Left ventricle myocardium superior (tissue), 1 donor: ENCODE measurements around the gene MAP2K5. TPM values are rescaled to one million over a fixed set of nuclear protein-coding genes. Genes with fewer than 3 reads are reported as not detected.
A peak's percentile ranks its signal among the peaks of the same experiment; 100 is the strongest.

Experiments
- ATAC-seq: fragments of 200-7000 bp; cut with Tn5 transposase; one replicate; pipeline ENCODE4 v1.9.1; 2020; ENCODE audit warnings: mild to moderate bottlenecking, moderate library complexity
- DNase-seq: peaks from one replicate; pipeline ENCODE4 v3.0.0-alpha.2; 2020
- intact Hi-C: fragments of 100-400 bp; cut with micrococcal nuclease; formaldehyde crosslinking; loops from one replicate; pipeline ENCODE4 v1.11.0; 2022
- total RNA-seq: library from RNA; stranded (reverse); fragmentation: NEBNext Ultra II Directional; extraction: Animal tissue kit (Norgen Biotek cat#: 25700); gene quantifications from one replicate; pipeline ENCODE4 v1.2.1, GENCODE V29; 2021
- donor health status: DM: no; HTN: yes; CAD: no; lungs with severe emphysema.

The MAP2K5 gene
- total RNA-seq, 1 donor from 2014 or later, result 22.0 TPM

DNA sequence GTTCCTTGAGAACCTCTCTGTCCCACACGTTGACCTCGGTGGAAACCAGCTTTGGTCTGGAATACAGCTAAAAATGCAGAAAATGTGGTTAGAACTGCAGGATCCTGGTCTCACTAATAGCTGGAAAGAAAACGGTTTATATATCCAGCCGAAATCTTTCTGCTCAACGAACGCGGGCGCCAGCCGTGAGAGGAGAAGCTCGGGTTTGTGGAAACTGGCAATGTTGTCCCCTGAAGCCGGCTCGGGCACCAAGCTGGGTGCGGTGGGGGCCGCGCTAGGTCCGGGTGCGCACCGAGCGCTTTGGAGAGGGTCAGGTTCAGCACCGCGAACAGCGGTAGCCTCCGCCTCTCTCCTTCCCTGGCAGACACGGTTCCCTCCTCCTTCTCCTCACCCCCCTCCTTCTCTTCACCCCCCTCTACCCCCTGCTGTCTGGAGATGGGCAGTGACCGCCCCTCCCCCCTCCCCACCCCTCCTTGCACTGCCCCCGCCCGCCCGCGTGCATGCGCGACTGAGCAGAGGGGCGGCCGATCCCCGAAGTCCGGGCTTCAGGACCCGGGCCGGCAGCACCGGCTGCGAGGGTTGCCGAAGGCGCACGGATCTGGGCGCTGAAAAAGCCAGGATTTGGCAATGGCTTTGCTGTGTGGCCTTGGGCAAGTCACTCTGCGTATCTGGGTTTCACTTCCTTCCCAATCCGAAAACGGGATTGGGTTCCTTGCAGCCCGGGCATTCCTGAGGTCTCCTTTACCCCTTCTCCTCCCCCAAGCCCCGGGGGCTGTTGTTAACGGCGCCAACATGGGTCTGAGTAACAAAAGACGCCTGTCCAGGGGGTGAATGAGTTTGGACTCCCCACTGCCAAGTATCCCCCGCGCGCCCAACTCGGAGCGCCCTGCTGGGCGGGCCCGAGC lies 282.7 kb downstream of the MAP2K5 start, which contains the start of gene SKOR1:
TSS of gene SKOR1 (plus strand) at position 534 of the 905 bp plus-strand sequence. CDS start at position 628, 94 bp downstream.
- ATAC-seq, result peak; percentile 31
- no peak for DNase-seq
- intact Hi-C loops, result no loop called here

DNA sequence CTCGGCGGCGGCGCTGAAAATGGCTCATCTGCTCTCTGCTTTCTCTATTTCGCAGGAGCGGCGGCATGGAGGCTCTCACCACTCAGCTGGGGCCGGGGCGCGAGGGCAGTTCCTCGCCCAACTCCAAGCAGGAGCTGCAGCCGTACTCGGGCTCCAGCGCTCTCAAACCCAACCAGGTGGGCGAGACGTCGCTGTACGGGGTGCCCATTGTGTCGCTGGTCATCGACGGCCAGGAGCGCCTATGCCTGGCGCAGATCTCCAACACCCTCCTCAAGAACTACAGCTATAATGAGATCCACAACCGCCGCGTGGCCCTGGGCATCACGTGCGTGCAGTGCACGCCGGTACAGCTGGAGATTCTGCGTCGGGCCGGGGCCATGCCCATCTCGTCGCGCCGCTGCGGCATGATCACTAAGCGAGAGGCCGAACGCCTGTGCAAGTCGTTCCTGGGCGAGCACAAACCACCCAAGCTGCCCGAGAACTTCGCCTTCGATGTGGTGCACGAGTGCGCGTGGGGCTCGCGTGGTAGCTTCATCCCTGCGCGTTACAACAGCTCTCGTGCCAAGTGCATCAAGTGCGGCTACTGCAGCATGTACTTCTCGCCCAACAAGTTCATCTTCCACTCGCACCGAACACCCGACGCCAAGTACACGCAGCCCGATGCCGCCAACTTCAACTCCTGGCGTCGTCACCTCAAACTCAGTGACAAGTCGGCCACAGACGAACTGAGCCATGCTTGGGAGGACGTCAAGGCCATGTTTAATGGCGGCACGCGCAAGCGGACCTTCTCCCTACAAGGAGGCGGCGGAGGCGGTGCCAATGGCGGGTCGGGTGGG lies 283.6 kb downstream of the MAP2K5 start:
- intact Hi-C loops, result no loop called here
- no peak for ATAC-seq

DNA sequence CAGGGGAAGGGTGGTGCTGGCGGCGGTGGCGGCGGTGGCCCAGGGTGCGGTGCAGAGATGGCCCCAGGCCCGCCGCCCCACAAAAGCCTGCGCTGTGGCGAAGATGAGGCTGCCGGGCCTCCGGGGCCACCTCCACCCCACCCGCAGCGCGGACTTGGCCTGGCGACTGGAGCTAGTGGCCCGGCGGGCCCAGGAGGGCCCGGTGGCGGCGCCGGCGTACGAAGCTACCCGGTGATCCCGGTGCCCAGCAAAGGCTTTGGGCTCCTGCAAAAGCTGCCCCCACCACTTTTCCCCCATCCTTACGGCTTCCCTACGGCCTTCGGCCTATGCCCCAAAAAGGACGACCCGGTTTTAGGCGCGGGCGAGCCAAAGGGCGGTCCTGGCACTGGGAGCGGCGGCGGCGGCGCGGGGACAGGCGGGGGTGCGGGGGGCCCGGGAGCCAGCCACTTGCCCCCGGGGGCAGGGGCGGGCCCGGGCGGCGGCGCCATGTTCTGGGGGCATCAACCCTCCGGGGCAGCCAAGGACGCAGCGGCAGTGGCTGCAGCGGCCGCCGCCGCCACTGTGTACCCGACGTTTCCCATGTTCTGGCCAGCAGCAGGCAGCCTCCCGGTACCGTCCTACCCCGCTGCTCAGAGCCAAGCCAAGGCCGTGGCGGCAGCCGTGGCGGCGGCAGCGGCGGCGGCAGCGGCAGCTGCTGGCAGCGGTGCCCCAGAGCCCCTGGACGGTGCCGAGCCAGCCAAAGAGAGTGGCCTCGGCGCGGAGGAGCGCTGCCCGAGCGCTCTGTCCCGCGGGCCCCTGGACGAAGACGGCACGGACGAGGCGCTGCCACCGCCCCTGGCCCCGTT lies 284.4 kb downstream of the MAP2K5 start:
- no peak for DNase-seq
- no peak for ATAC-seq
- intact Hi-C loops, result no loop called here

More for the DNA sequence above, 283.6 kb downstream of the MAP2K5 start:
- no peak for DNase-seq

DNA sequence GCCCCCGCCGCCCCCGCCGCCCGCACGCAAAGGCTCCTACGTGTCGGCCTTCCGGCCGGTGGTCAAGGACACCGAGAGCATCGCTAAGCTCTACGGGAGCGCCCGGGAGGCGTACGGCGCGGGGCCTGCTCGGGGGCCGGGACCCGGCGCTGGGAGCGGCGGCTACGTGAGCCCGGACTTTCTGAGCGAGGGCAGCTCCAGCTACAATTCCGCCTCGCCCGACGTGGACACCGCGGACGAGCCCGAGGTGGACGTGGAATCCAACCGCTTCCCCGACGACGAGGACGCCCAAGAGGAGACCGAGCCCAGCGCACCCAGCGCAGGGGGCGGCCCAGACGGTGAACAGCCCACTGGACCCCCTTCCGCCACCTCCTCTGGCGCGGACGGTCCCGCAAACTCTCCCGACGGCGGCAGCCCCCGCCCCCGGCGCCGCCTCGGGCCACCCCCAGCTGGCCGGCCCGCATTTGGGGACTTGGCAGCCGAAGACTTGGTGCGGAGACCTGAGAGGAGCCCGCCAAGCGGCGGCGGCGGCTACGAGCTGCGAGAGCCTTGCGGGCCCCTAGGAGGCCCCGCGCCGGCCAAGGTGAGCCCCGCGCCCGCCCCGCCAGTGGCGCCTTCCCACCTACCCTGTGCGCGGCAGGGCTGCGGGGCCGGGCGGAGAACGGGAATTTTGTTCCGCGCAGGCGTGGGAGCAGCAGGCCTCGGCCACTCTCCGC lies 285.2 kb downstream of the MAP2K5 start:
- intact Hi-C loops, result no loop called here
- ATAC-seq (no peak), DNase-seq (no peak)

DNA sequence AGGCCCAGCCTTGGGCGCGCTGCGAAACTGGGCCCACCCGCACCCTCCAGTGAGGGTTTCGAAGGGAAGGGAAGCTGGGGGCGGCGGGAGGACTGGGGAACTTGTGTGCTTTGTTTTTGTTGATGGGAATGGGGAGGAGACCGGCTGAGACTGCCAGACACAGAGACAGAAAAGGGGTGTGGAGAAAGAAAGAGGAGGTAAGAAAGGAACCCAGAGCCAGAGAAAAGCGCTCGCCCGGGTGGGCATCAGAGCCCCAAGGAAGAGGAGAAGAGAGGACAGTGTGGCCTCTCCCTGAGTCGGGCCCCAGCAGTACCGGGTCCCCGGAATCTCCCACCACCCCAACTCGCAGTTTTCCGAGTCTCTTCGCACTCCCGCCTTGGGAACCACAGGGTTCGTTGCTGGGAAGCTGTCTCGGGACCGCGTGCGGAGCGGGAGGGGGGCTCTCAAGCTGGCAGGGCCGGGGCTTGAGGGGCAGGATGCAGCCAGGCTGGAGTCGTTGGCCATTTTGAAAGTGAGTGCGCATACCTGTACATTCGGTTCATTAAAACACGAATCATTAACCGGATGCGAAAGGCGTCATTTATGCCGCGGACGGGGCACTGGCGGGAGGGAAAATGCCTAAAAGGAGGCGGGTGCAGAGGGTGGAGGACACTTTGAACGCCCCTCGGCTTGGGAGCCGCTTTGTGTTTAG lies 285.9 kb downstream of the MAP2K5 start:
- DNase-seq (no peak), ATAC-seq (no peak)
- intact Hi-C loops, result no loop called here

DNA sequence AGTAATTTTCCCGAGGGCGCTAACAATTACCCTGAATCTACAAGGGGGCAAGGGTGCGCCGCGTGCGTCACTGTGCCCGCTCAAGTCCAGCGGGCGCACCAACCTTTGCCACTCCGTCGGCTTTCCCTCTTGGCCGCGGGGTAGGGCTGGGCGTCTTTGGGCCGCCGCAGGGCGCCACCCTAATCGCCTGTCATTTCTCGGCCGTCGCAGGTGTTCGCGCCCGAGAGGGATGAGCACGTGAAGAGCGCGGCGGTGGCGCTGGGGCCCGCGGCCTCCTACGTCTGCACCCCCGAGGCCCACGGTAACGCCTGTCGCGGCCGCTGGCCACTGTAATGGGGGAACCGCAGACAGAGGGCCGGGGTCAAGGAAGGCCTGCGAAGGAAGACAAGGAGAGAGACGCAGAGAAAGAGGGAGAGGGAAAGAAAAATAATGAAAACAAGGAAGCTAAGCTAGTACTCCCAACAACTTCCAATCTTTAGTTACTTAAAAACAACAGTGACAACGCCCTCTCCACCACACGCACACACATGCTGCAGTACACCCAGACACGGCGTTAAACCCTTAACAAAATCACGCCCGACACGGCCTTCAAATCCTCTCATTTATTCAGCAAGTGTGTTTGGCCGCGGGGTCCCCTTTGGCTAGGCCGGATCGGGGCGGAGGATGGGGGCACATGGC lies 286.6 kb downstream of the MAP2K5 start:
- intact Hi-C loops, result no loop called here

DNA sequence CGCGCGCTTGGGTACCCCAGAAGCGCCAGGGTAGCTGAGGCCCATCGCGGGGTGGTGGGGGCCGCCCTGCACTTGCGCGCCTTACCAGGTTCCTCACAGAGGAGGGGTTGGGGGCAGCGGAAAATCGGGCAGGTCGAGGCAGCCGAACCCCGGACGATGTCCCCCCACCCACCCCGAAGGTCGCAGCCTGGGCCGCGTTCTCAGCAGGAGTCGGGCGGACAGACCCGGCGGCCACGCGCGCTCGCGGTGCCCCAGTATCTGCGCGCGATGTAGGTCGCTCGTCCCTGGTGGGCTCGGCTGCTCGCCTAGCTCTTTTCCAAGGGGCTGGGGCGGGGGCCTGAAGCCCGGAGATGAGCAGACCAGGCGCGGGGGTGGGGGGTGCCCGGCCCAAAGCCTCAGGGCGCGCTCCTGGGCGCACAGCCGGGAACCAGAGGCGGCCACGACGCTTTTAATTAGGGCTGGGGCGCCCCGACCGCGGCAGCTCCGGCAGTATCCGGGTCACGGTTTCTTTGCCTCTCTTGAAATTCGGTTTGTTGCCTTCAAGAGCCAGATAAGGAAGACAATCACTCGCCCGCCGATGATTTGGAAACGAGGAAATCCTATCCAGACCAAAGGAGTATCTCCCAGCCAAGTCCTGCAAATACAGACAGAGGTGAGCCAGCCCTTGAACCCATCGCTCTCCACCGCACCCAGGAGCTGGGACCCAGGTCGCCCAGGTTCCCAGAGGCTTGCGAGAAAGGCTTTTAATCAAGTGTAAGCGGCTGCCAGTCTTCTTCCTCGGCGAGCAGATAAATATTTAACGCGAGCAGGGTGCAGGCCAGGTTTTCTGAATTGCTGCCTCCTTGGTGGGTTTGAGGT lies 287.4 kb downstream of the MAP2K5 start:
- intact Hi-C loops, result loop anchor here (10.0 kb wide), 1 partner anchor 375 kb away; no protein-coding TSS in a partner anchor
- DNase-seq, result no peak
- ATAC-seq, result no peak

More for the DNA sequence above, 286.6 kb downstream of the MAP2K5 start:
- ATAC-seq (no peak), DNase-seq (no peak)

DNA sequence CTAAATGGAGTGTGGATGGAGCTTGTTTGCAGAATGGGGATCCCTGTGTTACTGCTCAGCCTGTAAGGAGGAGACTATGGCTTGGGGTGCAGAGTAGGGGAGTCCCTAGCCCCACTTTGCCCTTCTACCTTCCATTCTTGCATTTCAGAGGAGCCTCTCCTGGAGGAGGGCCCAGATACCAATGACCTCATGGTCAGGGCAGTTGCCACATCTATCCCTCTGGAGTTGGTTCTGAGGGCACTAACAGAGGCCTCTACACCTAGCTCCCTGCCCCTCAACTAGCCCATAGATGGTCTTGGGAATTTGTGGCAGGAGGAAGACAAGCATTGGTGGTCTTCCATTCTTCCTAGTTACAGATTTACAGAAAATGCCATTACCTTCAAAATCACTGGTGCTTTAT lies 288.9 kb downstream of the MAP2K5 start:
- no peak for DNase-seq
- intact Hi-C loops, result loop anchor here (10.0 kb wide), 1 partner anchor 377 kb away; no protein-coding TSS in a partner anchor
- ATAC-seq, result no peak

DNA sequence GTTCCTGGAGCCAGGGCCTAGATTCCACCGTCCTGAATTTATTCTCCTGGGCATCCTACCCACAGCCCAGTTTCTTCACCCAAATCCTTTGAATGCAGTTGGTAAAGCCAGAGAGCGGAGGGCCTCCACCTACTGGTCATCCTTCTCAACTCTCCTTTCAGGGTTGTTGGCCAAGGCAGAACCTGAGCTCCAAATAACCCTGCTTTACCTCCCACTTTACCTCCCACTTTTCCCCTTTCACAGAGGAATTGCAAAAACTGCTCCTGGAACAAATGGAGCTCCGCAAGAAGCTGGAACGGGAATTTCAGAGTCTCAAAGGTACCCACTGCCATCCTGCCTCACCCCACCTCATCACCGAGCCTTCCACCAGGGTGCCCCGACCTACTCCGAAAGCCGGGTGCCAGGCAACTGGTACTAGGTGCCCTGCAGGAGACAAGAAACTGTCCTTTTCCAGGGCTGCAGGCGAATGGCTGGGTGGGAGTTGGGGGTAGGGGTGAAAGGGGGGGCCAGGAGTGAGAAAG lies 289.6 kb downstream of the MAP2K5 start:
- ATAC-seq, result no peak
- intact Hi-C loops, result loop anchor here (10.0 kb wide), 1 partner anchor 377 kb away; no protein-coding TSS in a partner anchor
- DNase-seq, result no peak

DNA sequence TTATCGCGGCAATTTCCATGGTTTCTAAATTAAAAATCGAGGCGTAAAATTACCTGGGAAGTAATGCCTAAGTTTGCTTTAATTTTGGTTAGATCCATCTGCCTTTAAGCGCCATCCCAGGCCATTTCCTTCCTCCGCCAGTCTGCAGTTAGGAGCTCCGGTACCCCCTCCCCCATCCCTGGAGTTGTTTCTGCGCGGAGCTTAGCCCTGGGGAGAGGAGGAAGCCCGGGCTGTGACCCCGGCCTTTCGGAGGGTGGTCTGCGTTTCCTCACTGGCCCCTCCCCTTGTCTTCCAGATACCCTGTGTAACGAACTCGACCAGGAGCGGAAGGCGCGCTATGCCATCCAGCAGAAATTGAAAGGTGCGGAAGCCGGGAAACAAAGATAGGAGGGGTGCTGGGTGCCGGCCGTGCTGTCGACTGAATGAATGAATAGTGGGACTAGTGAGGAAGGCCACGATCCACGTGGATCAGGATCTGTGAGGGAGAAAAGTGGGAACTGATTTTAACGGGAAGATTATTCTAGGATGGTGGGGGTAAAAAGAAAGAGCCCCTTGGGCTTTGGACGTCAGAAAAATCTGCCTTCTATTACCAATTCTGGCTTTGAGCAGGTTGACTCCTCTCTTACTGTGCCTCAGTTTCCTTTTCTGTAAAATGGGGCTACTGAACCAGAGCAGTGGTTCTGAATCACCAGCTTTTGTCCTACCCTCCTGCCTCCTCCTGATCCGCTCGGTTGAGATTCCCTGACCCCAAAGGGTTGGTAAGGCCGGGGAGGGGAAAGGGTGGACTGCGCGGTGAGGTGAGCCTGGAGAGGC lies 290.6 kb downstream of the MAP2K5 start:
- ATAC-seq (no peak), DNase-seq (no peak)
- intact Hi-C loops, result loop anchor here (10.0 kb wide), 1 partner anchor 378 kb away; no protein-coding TSS in a partner anchor

DNA sequence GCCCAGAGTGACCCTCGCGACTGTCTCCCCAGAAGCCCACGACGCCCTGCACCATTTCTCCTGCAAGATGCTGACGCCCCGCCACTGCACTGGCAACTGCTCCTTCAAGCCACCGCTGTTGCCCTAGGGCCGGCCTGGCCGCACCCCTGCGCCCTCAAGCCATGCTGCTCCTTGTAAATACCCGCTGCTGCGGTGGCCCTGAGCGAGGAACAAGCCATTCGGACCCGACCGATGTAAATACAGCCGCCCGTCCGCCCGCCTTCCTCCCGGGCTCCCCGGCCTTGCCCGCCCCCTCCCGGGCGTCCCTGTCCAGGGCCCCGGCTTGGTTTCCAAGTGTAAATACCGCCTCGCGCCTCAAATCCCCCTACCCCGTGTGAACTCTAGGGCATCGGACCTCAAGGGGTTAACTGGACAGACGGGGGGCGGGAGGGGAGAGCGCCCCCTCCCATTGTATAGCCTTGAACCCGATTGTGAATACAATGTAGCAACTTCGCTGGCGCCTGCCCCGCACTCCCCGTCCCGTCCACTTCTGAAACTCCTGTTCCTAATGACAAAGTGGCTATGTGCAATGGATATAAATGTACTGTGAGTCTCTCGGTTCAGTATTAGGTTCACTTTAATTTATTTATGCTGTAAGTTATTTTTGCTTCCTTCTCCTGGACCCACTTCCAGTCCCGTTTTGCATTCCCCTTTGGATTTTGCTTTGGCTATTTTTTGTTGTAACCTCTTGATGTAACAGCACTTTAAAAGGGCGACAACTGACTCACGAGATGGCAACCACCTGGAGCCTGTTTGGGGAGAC lies 291.4 kb downstream of the MAP2K5 start:
- intact Hi-C loops, result loop anchor here (10.0 kb wide), 1 partner anchor 379 kb away; no protein-coding TSS in a partner anchor
- DNase-seq (peak; percentile 50), ATAC-seq (peak; percentile 33)

DNA sequence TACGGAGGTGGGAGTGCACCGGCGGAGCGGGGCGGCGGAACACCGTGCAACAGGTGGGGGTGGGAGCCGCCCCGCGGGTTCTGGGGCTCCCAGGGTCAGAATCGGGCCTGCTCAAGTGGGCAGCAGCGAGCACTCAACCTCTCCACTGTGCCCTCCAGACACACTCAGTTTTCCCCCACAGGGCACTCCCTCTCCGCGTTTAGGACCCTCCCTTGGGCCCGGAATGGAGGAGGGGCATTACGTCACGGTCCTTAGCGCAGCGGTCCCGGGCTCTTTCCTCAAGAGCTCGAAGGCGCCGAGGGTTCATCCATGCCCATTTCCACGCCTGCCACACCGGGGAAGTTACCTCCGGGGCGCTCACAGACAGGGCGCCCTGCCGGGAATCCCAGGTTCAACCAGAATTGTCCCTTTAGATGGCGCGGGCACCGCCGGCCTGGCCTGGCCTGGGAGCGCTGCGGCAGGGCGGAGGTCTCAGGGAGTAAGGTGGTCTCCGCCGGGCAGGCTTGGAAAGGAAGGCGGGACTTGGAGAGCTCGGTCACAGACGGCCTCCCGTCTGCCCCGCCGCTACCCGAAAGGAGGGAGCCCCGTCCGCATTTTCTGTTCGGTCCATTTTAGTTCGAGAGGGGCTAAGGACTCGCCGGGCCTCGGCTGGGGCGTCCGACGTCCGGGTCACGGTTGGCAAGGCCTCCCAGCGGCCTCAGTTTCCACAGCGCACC lies 292.2 kb downstream of the MAP2K5 start:
- intact Hi-C loops, result loop anchor here (10.0 kb wide), 1 partner anchor 380 kb away; no protein-coding TSS in a partner anchor
- no peak for DNase-seq
- no peak for ATAC-seq

DNA sequence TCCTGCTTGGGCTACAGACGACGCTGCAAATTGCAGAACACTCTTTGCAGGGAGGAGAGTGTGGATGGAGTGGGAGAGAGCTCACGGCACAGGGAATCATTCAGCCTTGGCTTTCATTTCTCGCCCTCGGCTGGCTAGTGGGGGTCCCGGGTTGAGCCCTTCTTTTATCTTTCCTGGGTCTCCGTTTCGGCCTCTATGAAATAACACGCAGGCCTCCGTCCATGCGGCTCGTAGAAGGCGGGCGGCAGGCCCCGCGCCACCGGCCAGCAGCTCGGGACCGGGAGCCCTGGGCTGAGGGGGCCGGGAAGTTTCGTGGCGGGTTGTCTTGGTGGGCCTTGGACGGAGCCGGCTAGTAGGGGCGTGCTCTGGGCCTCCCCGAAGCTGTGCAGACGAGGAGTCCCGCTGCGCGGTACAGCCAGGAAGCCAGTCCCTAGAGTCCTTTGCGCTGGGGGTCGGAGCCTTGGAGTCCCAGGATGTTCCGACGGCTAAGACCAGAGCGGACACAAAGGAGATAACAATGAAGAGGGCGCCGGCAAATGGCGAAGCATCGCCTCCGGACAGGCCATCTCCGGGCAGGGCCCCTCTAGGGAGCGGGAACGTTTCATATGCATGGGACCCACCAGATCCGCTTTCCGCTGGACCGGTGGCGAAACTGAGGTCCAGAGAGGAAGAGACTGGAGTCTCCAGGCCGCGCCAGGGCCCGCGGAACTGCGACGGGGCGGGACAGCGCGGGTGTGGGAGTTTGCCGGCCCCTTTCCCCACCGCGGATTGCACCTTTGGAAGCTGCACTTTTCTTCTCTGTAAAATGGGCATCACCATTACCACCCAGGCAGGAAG lies 293.0 kb downstream of the MAP2K5 start:
- intact Hi-C loops, result loop anchor here (10.0 kb wide), 1 partner anchor 381 kb away; no protein-coding TSS in a partner anchor
- ATAC-seq (no peak), DNase-seq (no peak)
